PFSK-1 (cell line): Measurements from ENCODE around the gene IL5.
A peak's percentile ranks its signal among the peaks of the same experiment; 100 is the strongest.

ENCODE experiments used
- FOXP2 ChIP-seq: optimal IDR thresholded peaks from 2 replicates; pipeline ENCODE3; 2011; ENCODE audit warnings: borderline replicate concordance, control low read depth, inconsistent platforms; ENCODE audit not compliant: insufficient read depth; ENCODE audit errors: extremely low read length, extremely low read depth
- POLR2AphosphoS5 ChIP-seq: IDR thresholded peaks from 2 replicates; pipeline ENCODE4 v1.6.1; 2012; ENCODE audit warnings: low read depth, mild to moderate bottlenecking, control low read depth, low read length, moderate library complexity
- REST ChIP-seq, 2 experiments: IDR thresholded peaks; 2 replicates each; pipeline versions ENCODE4 v1.6.1 to v1.8.0; 2011 to 2012; ENCODE audit warnings: low read depth in 2 of 2, low read length in 2 of 2, control low read depth in 1 of 2, inconsistent platforms in 1 of 2, mild to moderate bottlenecking in 1 of 2, moderate library complexity in 1 of 2; ENCODE audit not compliant: insufficient read depth in 1 of 2
- SIN3A ChIP-seq: IDR thresholded peaks from 2 replicates; pipeline ENCODE4 v1.6.1; 2012; ENCODE audit warnings: mild to moderate bottlenecking, low read length, moderate library complexity, borderline replicate concordance; ENCODE audit not compliant: insufficient read depth
- TAF1 ChIP-seq: IDR thresholded peaks from 2 replicates; pipeline ENCODE4 v1.6.1; 2012; ENCODE audit warnings: low read length, control low read depth, borderline replicate concordance; ENCODE audit not compliant: insufficient read depth

Gene IL5

GRCh38 chr5:132498686-132499271, 44.5 kb downstream of the IL5 start:
- no peak for TF ChIP-seq FOXP2
- TF ChIP-seq REST (IDR thresholded peaks at IDR 0.05; ENCODE audit: insufficient read depth in 1 of 2, low read depth in 2 of 2, low read length in 2 of 2): no peak
- no peak for TF ChIP-seq POLR2AphosphoS5
- no peak for TF ChIP-seq SIN3A
- TF ChIP-seq TAF1: no peak

- TF ChIP-seq FOXP2 (no peak), SIN3A (no peak), POLR2AphosphoS5 (no peak), REST (IDR thresholded peaks at IDR 0.05; ENCODE audit: insufficient read depth in 1 of 2, low read depth in 2 of 2, low read length in 2 of 2) (no peak), TAF1 (no peak)
Observed at GRCh38 chr5:132498152-132498551, 45.2 kb downstream of the IL5 start.

GRCh38 chr5:132497488-132497997, 45.8 kb downstream of the IL5 start:
- TF ChIP-seq POLR2AphosphoS5: no peak
- no peak for TF ChIP-seq TAF1
- TF ChIP-seq FOXP2: no peak
- TF ChIP-seq SIN3A: no peak
- TF ChIP-seq REST (IDR thresholded peaks at IDR 0.05; ENCODE audit: insufficient read depth in 1 of 2, low read depth in 2 of 2, low read length in 2 of 2): no peak

DNA sequence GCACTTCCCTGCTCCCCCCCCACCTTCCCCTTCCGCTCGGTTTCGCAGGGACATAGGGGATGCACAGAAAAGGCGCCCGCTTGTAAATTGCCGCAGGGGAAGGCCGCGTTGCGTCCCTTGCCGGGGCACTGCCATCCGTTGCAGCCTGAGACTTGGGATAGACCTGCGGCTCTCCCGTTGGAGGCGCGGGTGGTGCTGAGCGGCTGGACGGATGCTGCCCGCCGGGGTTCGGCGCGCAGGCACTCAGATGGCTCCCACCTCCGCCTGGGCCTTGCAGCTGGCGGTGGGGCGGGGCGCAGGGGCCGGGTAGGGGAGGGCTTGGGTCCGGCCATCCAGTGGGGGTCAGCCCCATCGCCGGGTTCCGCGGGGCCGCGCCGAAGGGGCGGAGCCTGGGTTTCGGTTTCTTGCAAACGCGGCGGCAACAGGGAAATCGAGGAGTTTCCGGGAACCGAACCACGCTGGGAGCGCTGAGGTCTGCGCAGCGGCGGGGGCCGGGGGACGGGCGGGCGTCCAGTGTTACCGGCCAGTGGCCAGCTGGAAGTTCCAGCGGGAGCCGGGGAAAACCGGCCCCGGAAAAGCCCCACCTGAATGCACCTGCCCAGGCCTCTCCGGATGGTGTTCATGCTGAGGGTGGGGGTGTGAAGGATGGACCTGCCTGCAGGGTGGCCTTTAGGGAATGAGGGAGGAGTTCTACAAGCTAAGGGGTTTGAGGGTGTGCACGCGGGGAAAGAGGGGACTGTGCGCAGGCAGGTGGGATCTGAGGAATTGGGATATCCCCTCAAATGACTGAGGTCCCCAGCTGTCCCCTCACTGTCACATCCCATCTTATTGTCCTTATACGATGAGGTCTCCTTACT, 46.5 kb downstream of the IL5 start:
- TF ChIP-seq POLR2AphosphoS5: peak; percentile 32; the same call in 1 of the 2 replicates
- TF ChIP-seq FOXP2: no peak
- no peak for TF ChIP-seq REST (IDR thresholded peaks at IDR 0.05; ENCODE audit: insufficient read depth in 1 of 2, low read depth in 2 of 2, low read length in 2 of 2)
- TF ChIP-seq TAF1: no peak; the same call in 1 of the 2 replicates
